ENCODE measurements around the gene SLC9A3.

SLC9A3 gene

DNA sequence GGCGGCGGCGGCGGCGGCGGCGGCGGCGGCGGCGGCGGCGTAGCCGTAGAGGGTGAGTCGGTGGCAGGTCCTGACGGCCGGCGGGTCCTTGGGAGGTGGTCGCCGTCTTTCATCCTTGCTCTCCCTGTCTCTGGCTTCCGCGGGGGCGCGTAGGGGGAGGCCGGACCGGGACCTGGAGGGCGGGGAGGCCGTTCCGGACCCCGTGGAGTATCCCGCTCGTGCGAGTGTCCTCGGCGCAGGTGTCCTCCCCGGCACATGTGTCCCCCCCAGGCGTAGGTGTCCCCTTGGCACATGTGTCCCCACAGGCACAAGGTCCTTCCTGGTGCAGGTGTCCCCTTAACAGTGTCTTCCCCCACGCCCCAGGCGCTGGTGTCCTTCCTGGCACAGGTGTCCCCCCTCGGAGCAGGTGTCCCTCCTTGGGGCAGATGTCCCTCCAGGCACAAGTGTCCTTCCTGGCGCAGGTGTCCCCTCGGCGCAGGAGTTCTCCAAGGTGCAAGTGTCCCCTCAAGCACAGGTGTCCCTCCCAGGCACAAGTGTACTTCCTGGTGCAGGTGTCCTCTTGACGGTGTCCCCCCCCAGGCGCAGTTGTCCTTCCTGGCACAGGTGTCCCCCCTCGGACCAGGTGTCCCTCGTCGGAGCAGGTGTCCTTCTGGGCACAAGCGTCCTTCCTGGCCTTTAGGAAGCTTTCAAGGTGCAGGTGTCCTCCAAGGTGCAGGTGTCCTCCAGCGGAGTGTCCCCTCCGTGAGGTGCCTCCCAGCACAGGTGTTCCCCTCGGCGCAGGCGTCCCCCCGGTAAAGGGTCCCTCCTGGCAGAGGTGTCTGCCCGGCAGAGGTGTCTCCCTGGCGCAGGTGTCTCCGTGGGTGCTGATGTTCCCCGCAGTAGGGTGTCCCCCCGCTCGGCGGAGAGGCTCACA, 80.8 kb downstream of the SLC9A3 start:
- H3K4me3 Mint-ChIP-seq, result peak overlapping the region; percentile 96
- H3K27me3 Mint-ChIP-seq, result no peaks in the 10 kb centered on the region
- peak overlapping the region; percentile 84 for H3K27ac Mint-ChIP-seq (ENCODE audit: low read depth)
- H3K9me3 Mint-ChIP-seq, result no peaks in the 10 kb centered on the region
- DNase-seq (ENCODE audit: low spot score in 2 of 2) (peak in 1 of 2 donors; percentile 37), ATAC-seq (replicated peaks; ENCODE audit: extremely low read depth, poor library complexity, severe bottlenecking) (peak; percentile 58)
- peaks cover 26% of the 10 kb centered on the region for H3K36me3 Mint-ChIP-seq (ENCODE audit: insufficient read depth)
- H3K4me1 Mint-ChIP-seq, result peaks cover 36% of the 10 kb centered on the region

- Mint-ChIP-seq H3K4me1 (peaks cover 27% of the 10 kb centered on the region), H3K27me3 (no peaks in the 10 kb centered on the region), H3K36me3 (ENCODE audit: insufficient read depth) (peaks cover 19% of the 10 kb centered on the region), H3K27ac (ENCODE audit: low read depth) (peak within 1 kb of the TSS; percentile 96), H3K4me3 (peak within 1 kb of the TSS; percentile 96), H3K9me3 (no peaks in the 10 kb centered on the region)
- DNase-seq (ENCODE audit: low spot score in 2 of 2), result peak; percentile 44 to 58
- peak; percentile 88 for ATAC-seq (replicated peaks; ENCODE audit: extremely low read depth, poor library complexity, severe bottlenecking)
Measured at GRCh38 chr5:442335-443238, 81.7 kb downstream of the SLC9A3 start, which contains the start of gene EXOC3. EXOC3 (plus strand) TSS chr5:443176; CDS start chr5:446206, 3,030 bp downstream.

GRCh38 chr5:441996-442334, 82.3 kb downstream of the SLC9A3 start:
- Mint-ChIP-seq H3K4me1 (peaks cover 26% of the 10 kb centered on the region), H3K4me3 (peak overlapping the region; percentile 96), H3K36me3 (ENCODE audit: insufficient read depth) (peaks cover 15% of the 10 kb centered on the region), H3K27ac (ENCODE audit: low read depth) (no peak overlapping the region), H3K27me3 (peaks cover 1% of the 10 kb centered on the region), H3K9me3 (no peaks in the 10 kb centered on the region)
- DNase-seq (ENCODE audit: low spot score in 2 of 2), result no peak
- no peak for ATAC-seq (replicated peaks; ENCODE audit: extremely low read depth, poor library complexity, severe bottlenecking)

GRCh38 chr5:440401-441201, 83.6 kb downstream of the SLC9A3 start:
- peaks cover 19% of the 10 kb centered on the region for H3K4me1 Mint-ChIP-seq
- H3K27ac Mint-ChIP-seq (ENCODE audit: low read depth), result no peak overlapping the region
- DNase-seq (ENCODE audit: low spot score in 2 of 2) (no peak), ATAC-seq (replicated peaks; ENCODE audit: extremely low read depth, poor library complexity, severe bottlenecking) (no peak)
- H3K36me3 Mint-ChIP-seq (ENCODE audit: insufficient read depth), result peaks cover 9% of the 10 kb centered on the region
- H3K27me3 Mint-ChIP-seq, result peaks cover 13% of the 10 kb centered on the region
- no peaks in the 10 kb centered on the region for H3K9me3 Mint-ChIP-seq
- H3K4me3 Mint-ChIP-seq, result no peak overlapping the region

DNA sequence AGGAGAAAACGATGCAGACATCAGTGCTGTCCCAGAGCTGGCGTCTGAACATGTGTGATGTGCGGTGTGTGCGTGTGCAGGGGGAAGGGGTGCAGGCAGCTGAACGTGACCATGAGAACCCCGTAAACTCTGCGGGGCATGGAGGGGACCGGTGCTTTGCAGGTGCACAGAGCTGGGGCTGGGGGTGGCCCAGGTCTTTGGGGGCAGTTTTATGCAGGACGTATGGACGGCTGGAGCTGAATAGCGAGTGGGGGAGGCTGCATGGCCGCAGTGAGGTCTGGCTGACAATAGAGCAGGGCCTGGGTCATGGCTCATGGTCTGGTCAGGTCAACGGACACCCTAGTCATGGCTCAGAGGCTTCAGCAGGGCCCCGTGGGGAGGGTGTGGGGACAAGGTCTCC, 84.6 kb downstream of the SLC9A3 start:
- DNase-seq (ENCODE audit: low spot score in 2 of 2), result no peak
- Mint-ChIP-seq H3K4me1 (peaks cover 12% of the 10 kb centered on the region), H3K9me3 (no peaks in the 10 kb centered on the region), H3K27ac (ENCODE audit: low read depth) (peak overlapping the region; percentile 51), H3K4me3 (no peak overlapping the region), H3K27me3 (peaks cover 23% of the 10 kb centered on the region), H3K36me3 (ENCODE audit: insufficient read depth) (peaks cover 6% of the 10 kb centered on the region)
- ATAC-seq (replicated peaks; ENCODE audit: extremely low read depth, poor library complexity, severe bottlenecking), result no peak

- ATAC-seq (replicated peaks; ENCODE audit: extremely low read depth, poor library complexity, severe bottlenecking), result no peak
Measured at GRCh38 chr5:439181-439580, 85.1 kb downstream of the SLC9A3 start.

DNA sequence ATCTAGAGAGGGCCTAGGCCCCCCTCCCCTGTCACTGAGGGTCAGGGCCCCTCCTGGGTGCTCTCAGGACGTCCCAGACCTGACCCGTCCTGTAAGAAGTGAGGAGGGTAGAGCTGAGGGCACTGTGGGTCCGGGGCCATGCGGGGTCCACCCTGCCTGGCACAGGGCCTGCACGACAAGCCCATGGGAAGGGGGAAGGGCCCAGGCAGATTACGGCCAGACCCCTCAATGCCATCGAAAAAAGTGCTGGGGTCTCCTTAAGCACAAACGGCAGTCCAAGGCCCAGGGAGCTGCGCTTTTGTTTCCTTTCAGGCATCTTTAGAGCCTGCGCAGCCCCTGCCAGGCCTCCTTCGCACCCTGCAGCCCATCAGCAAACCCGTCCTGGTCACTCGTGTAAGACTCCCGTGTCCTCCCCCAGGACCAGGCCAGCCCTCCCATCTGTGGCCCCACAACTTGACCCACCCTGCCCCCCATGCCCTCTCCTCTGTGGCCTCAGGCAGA, 85.7 kb downstream of the SLC9A3 start:
- Mint-ChIP-seq H3K4me1 (peaks cover 5% of the 10 kb centered on the region), H3K9me3 (no peaks in the 10 kb centered on the region), H3K27ac (ENCODE audit: low read depth) (no peak overlapping the region), H3K36me3 (ENCODE audit: insufficient read depth) (peaks cover 3% of the 10 kb centered on the region), H3K27me3 (peaks cover 25% of the 10 kb centered on the region), H3K4me3 (no peak overlapping the region)
- ATAC-seq (replicated peaks; ENCODE audit: extremely low read depth, poor library complexity, severe bottlenecking), result no peak
- no peak for DNase-seq (ENCODE audit: low spot score in 2 of 2)

More at GRCh38 chr5:439181-439580, 85.1 kb downstream of the SLC9A3 start:
- no peak for DNase-seq (ENCODE audit: low spot score in 2 of 2)
- Mint-ChIP-seq H3K4me3 (no peak overlapping the region), H3K36me3 (ENCODE audit: insufficient read depth) (peaks cover 6% of the 10 kb centered on the region), H3K27me3 (peaks cover 24% of the 10 kb centered on the region), H3K4me1 (peaks cover 8% of the 10 kb centered on the region), H3K9me3 (no peaks in the 10 kb centered on the region), H3K27ac (ENCODE audit: low read depth) (peak overlapping the region; percentile 51)

DNA sequence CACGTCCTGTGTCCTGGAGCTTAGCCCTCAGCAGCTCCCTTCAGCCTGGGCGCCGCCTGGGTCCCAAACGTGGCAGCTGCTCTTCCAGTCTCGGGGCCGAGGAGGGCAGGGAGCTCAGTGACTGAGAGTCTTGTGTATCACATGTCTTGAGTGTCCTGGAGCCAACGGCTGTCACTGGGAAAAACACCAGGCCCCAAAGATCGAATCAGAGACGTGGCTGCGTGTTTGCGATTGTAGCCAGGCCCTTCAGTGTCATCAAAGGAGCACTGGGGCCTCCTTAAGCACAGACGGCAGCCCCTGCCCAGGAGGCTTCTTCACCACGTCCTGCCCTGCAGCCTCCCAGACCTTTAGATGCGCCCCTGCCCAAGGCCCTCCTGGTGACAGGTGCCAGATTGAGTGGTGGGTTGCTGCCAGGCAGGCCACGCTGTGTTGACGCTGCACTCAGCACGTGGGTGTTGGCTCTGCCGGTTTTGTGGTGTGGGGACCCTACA, 86.9 kb downstream of the SLC9A3 start:
- no peak for ATAC-seq (replicated peaks; ENCODE audit: extremely low read depth, poor library complexity, severe bottlenecking)
- peaks cover 36% of the 10 kb centered on the region for H3K27me3 Mint-ChIP-seq

GRCh38 chr5:436641-436975, 87.6 kb downstream of the SLC9A3 start:
- Mint-ChIP-seq H3K27me3 (peaks cover 43% of the 10 kb centered on the region), H3K9me3 (no peaks in the 10 kb centered on the region), H3K4me1 (no peaks in the 10 kb centered on the region), H3K36me3 (ENCODE audit: insufficient read depth) (no peaks in the 10 kb centered on the region), H3K27ac (ENCODE audit: low read depth) (no peak overlapping the region), H3K4me3 (no peak overlapping the region)
- ATAC-seq (replicated peaks; ENCODE audit: extremely low read depth, poor library complexity, severe bottlenecking) (no peak), DNase-seq (ENCODE audit: low spot score in 2 of 2) (no peak)

More for the DNA sequence above, 86.9 kb downstream of the SLC9A3 start:
- H3K27ac Mint-ChIP-seq (ENCODE audit: low read depth), result no peak overlapping the region
- H3K36me3 Mint-ChIP-seq (ENCODE audit: insufficient read depth), result no peaks in the 10 kb centered on the region
- peaks cover 1% of the 10 kb centered on the region for H3K4me1 Mint-ChIP-seq
- DNase-seq (ENCODE audit: low spot score in 2 of 2), result no peak
- no peak overlapping the region for H3K4me3 Mint-ChIP-seq
- H3K9me3 Mint-ChIP-seq, result no peaks in the 10 kb centered on the region

GRCh38 chr5:435961-436640, 88.1 kb downstream of the SLC9A3 start:
- no peaks in the 10 kb centered on the region for H3K4me1 Mint-ChIP-seq
- H3K36me3 Mint-ChIP-seq (ENCODE audit: insufficient read depth), result no peaks in the 10 kb centered on the region
- H3K9me3 Mint-ChIP-seq, result no peaks in the 10 kb centered on the region
- no peak for DNase-seq (ENCODE audit: low spot score in 2 of 2)
- ATAC-seq (replicated peaks; ENCODE audit: extremely low read depth, poor library complexity, severe bottlenecking), result no peak
- peaks cover 47% of the 10 kb centered on the region for H3K27me3 Mint-ChIP-seq
- no peak overlapping the region for H3K27ac Mint-ChIP-seq (ENCODE audit: low read depth)
- H3K4me3 Mint-ChIP-seq, result no peak overlapping the region

- Mint-ChIP-seq H3K36me3 (ENCODE audit: insufficient read depth) (no peaks in the 10 kb centered on the region), H3K9me3 (no peaks in the 10 kb centered on the region), H3K4me1 (no peaks in the 10 kb centered on the region), H3K4me3 (no peak overlapping the region), H3K27me3 (peaks cover 48% of the 10 kb centered on the region), H3K27ac (ENCODE audit: low read depth) (no peak overlapping the region)
- no peak for ATAC-seq (replicated peaks; ENCODE audit: extremely low read depth, poor library complexity, severe bottlenecking)
- no peak for DNase-seq (ENCODE audit: low spot score in 2 of 2)
Measured at GRCh38 chr5:435156-435790, 89.0 kb downstream of the SLC9A3 start.

Data from central memory CD8-positive, alpha-beta T cell (primary cell).